GM23338 (cell line): ENCODE results near the gene NFKB1. TPM values are rescaled to one million over a fixed set of nuclear protein-coding genes. Genes with fewer than 3 reads are reported as not detected.
A peak's percentile ranks its signal among the peaks of the same experiment; 100 is the strongest.

Experiments used
- ATAC-seq: fragments of 200-7000 bp; cut with Tn5 transposase; 3 replicates; pipeline ENCODE4 v1.9.1; 2020
- DNase-seq: peaks from one replicate; pipeline ENCODE4 v3.0.0-alpha.2; 2015; ENCODE audit warnings: low spot score
- H2AFZ ChIP-seq: fragments of 200-600 bp; sonication (generic); 2 replicates; pipeline ENCODE4 v1.8.0; 2016; ENCODE audit warnings: antibody characterized with exemption, mild to moderate bottlenecking, moderate library complexity
- H3F3A ChIP-seq: fragments of 200-600 bp; sonication (generic); replicated peaks from 2 replicates; pipeline ENCODE4 v1.8.0; 2017; ENCODE audit warnings: antibody characterized with exemption, mixed run types, low read depth
- H3K27ac ChIP-seq: fragments of 200-600 bp; sonication (generic); 2 replicates; pipeline ENCODE4 v1.6.1; 2016; ENCODE audit warnings: low read depth
- H3K27me3 ChIP-seq: fragments of 200-600 bp; sonication (generic); 2 replicates; pipeline ENCODE4 v1.8.0; 2016; ENCODE audit warnings: mild to moderate bottlenecking, mixed run types, moderate library complexity; ENCODE audit not compliant: insufficient read depth
- H3K36me3 ChIP-seq: fragments of 200-600 bp; sonication (generic); 2 replicates; pipeline ENCODE4 v1.8.0; 2016; ENCODE audit warnings: mild to moderate bottlenecking; ENCODE audit not compliant: insufficient read depth
- H3K4me1 ChIP-seq: fragments of 200-600 bp; sonication (generic); 2 replicates; pipeline ENCODE4 v1.8.0; 2016; ENCODE audit warnings: mild to moderate bottlenecking, moderate library complexity; ENCODE audit not compliant: insufficient read depth
- H3K4me2 ChIP-seq: fragments of 200-600 bp; sonication (generic); 2 replicates; pipeline ENCODE4 v1.7.1; 2017; ENCODE audit warnings: mixed run types
- H3K4me3 ChIP-seq: fragments of 200-600 bp; sonication (generic); 2 replicates; pipeline ENCODE4 v1.6.1; 2016; ENCODE audit warnings: mixed run types
- H3K79me2 ChIP-seq: fragments of 200-600 bp; sonication (generic); replicated peaks from 2 replicates; pipeline ENCODE4 v1.8.0; 2017; ENCODE audit warnings: mild to moderate bottlenecking; ENCODE audit not compliant: insufficient read depth
- H3K9me2 ChIP-seq: fragments of 200-600 bp; sonication (generic); 2 replicates; pipeline ENCODE4 v1.8.0; 2017; ENCODE audit not compliant: insufficient read depth
- H4K20me1 ChIP-seq: fragments of 200-600 bp; sonication (generic); replicated peaks from 2 replicates; pipeline ENCODE4 v1.8.0; 2017; ENCODE audit warnings: mild to moderate bottlenecking; ENCODE audit not compliant: insufficient read depth
- H3K27ac Mint-ChIP-seq: 2 replicates; pipeline ENCODE4 v1.8.0; 2020; ENCODE audit warnings: inconsistent platforms, mild to moderate bottlenecking, moderate library complexity, mixed read lengths
- H3K27me3 Mint-ChIP-seq: 3 replicates; pipeline ENCODE4 v1.8.0; 2022; ENCODE audit warnings: low read depth, mild to moderate bottlenecking, moderate library complexity, mixed read lengths, inconsistent platforms; ENCODE audit not compliant: insufficient read depth, poor library complexity
- H3K36me3 Mint-ChIP-seq: 3 replicates; pipeline ENCODE4 v1.8.0; 2021; ENCODE audit warnings: low read depth, mild to moderate bottlenecking, inconsistent platforms, moderate library complexity, mixed read lengths
- H3K4me1 Mint-ChIP-seq: 3 replicates; pipeline ENCODE4 v1.8.0; 2020; ENCODE audit warnings: mild to moderate bottlenecking, inconsistent platforms, mixed read lengths
- H3K4me3 Mint-ChIP-seq: 3 replicates; pipeline ENCODE4 v1.8.0; 2021; ENCODE audit warnings: moderate library complexity, mild to moderate bottlenecking, inconsistent platforms, mixed read lengths
- H3K9me3 Mint-ChIP-seq: 3 replicates; pipeline ENCODE4 v1.8.0; 2020; ENCODE audit warnings: moderate library complexity, mild to moderate bottlenecking, inconsistent platforms, mixed read lengths
- EZH2 ChIP-seq: fragments of 200-600 bp; sonication (generic); IDR thresholded peaks from one replicate; pipeline ENCODE4 v1.8.0; 2017; ENCODE audit warnings: antibody characterized with exemption, mild to moderate bottlenecking, low read depth; ENCODE audit not compliant: unreplicated experiment
- EZH2phosphoT487 ChIP-seq: fragments of 200-600 bp; sonication (generic); IDR thresholded peaks from one replicate; pipeline ENCODE4 v1.8.1; 2018; ENCODE audit warnings: antibody characterized with exemption; ENCODE audit not compliant: unreplicated experiment
- JUNB ChIP-seq: IDR thresholded peaks from one replicate; pipeline ENCODE4 v1.6.1; 2016; ENCODE audit warnings: antibody characterized with exemption; ENCODE audit not compliant: unreplicated experiment
- POLR2AphosphoS5 ChIP-seq: IDR thresholded peaks from 2 replicates; pipeline ENCODE4 v1.6.1; 2016; ENCODE audit warnings: antibody characterized with exemption, low read depth
- STAT1 ChIP-seq: IDR thresholded peaks from one replicate; pipeline ENCODE4 v1.6.1; 2016; ENCODE audit warnings: antibody characterized with exemption; ENCODE audit not compliant: unreplicated experiment
- ZNF114 ChIP-seq: fragments of 250-450 bp; sonication (Bioruptor Pico); IDR thresholded peaks from 2 replicates; pipeline ENCODE4 v1.5.0; 2020; ENCODE audit warnings: mild to moderate bottlenecking, moderate library complexity
- ZNF331 ChIP-seq: fragments of 250-450 bp; sonication (Bioruptor Pico); IDR thresholded peaks from 2 replicates; pipeline ENCODE4 v1.5.0; 2020; ENCODE audit warnings: low read depth, mild to moderate bottlenecking, moderate library complexity
- polyA plus RNA-seq: library from polyadenylated mRNA; unstranded; fragments of >200 nt; fragmentation: Nextera tagmentation; extraction: Ambion mirVana; gene quantifications from 2 replicates; pipeline ENCODE4 v1.2.1, GENCODE V29; 2016
- total RNA-seq: library from RNA; depleted of rRNA; stranded (reverse); fragments of >200 nt; shearing (Covaris generic); gene quantifications from 2 replicates; pipeline ENCODE4 v1.2.3, GENCODE V29; 2014
- TF ChIP-seq, protein P1 (sequence below), 2 experiments: fragments of 200-600 bp in 1 of 2; sonication (generic) in 1 of 2; conservative IDR thresholded peaks; 2 replicates each; pipeline versions ENCODE4 v1.5.1 to v1.6.1; 2016 to 2017; ENCODE audit warnings: antibody characterized with exemption in 2 of 2, low read depth in 2 of 2, mild to moderate bottlenecking in 2 of 2, moderate library complexity in 1 of 2
- TF ChIP-seq, protein P2 (sequence below): fragments of 250-450 bp; sonication (Bioruptor Pico); IDR thresholded peaks from 2 replicates; pipeline ENCODE4 v1.5.0; 2020; ENCODE audit warnings: mild to moderate bottlenecking, moderate library complexity
- TF ChIP-seq, protein P3 (sequence below): IDR thresholded peaks from one replicate; pipeline ENCODE4 v1.6.1; 2018; ENCODE audit warnings: antibody characterized with exemption; ENCODE audit not compliant: unreplicated experiment

Gene NFKB1
- total and polyA plus RNA-seq, 2 experiments from 2014 or later: 0.82 to 4.6 TPM

DNA sequence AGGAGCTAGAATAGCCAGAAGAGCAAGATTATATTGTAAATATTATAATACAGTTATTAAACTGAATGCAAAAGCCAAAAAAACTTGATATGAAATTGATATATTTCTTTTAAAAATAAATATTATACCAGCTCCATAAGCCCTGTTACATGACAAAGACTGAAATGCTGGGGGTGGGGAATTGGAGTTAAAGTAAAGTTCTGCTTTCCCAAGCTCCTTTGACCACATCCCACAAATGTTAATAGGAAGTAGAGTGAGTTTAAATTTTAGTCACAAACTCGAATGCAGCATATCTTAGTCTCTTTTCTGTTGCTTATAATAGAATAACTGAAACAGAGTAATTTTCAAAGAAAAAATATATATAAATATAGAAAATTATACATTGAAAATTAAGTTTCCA lies 46.9 kb upstream of the NFKB1 start (continued):
- TF ChIP-seq, protein P1, sequence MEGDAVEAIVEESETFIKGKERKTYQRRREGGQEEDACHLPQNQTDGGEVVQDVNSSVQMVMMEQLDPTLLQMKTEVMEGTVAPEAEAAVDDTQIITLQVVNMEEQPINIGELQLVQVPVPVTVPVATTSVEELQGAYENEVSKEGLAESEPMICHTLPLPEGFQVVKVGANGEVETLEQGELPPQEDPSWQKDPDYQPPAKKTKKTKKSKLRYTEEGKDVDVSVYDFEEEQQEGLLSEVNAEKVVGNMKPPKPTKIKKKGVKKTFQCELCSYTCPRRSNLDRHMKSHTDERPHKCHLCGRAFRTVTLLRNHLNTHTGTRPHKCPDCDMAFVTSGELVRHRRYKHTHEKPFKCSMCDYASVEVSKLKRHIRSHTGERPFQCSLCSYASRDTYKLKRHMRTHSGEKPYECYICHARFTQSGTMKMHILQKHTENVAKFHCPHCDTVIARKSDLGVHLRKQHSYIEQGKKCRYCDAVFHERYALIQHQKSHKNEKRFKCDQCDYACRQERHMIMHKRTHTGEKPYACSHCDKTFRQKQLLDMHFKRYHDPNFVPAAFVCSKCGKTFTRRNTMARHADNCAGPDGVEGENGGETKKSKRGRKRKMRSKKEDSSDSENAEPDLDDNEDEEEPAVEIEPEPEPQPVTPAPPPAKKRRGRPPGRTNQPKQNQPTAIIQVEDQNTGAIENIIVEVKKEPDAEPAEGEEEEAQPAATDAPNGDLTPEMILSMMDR (conservative IDR thresholded peaks at IDR 0.05; ENCODE audit: low read depth in 2 of 2): no peak
- TF ChIP-seq POLR2AphosphoS5 (no peak), EZH2 (no peak)

GRCh38 chr4:102454981-102455685 lies 46.0 kb upstream of the NFKB1 start:
- Histone ChIP-seq H3K9me2 (no peaks in the 10 kb centered on the region; the same call in 1 of the 2 replicates), H3K36me3 (no peaks in the 10 kb centered on the region), H4K20me1 (no peaks in the 10 kb centered on the region), H3K27me3 (no peaks in the 10 kb centered on the region), H3K4me2 (no peak overlapping the region), H2AFZ (peak overlapping the region; percentile 93), H3F3A (no peaks in the 10 kb centered on the region), H3K4me1 (no peaks in the 10 kb centered on the region), H3K27ac (no peak overlapping the region), H3K4me3 (no peak overlapping the region), H3K79me2 (no peaks in the 10 kb centered on the region)
- Mint-ChIP-seq H3K4me1 (peaks cover 9% of the 10 kb centered on the region), H3K9me3 (peaks cover 5% of the 10 kb centered on the region; the same call in 2 of the 3 replicates), H3K27me3 (no peaks in the 10 kb centered on the region), H3K36me3 (no peaks in the 10 kb centered on the region), H3K4me3 (no peak overlapping the region), H3K27ac (no peak overlapping the region)
- ATAC-seq: no peak; the same call in 2 of the 3 replicates
- DNase-seq: no peak
- TF ChIP-seq EZH2 (no peak), JUNB (no peak), POLR2AphosphoS5 (no peak), ZNF331 (CRISPR knock-in tag) (no peak), ZNF114 (CRISPR knock-in tag) (no peak), STAT1 (no peak), EZH2phosphoT487 (no peak)
- TF ChIP-seq, protein P2, sequence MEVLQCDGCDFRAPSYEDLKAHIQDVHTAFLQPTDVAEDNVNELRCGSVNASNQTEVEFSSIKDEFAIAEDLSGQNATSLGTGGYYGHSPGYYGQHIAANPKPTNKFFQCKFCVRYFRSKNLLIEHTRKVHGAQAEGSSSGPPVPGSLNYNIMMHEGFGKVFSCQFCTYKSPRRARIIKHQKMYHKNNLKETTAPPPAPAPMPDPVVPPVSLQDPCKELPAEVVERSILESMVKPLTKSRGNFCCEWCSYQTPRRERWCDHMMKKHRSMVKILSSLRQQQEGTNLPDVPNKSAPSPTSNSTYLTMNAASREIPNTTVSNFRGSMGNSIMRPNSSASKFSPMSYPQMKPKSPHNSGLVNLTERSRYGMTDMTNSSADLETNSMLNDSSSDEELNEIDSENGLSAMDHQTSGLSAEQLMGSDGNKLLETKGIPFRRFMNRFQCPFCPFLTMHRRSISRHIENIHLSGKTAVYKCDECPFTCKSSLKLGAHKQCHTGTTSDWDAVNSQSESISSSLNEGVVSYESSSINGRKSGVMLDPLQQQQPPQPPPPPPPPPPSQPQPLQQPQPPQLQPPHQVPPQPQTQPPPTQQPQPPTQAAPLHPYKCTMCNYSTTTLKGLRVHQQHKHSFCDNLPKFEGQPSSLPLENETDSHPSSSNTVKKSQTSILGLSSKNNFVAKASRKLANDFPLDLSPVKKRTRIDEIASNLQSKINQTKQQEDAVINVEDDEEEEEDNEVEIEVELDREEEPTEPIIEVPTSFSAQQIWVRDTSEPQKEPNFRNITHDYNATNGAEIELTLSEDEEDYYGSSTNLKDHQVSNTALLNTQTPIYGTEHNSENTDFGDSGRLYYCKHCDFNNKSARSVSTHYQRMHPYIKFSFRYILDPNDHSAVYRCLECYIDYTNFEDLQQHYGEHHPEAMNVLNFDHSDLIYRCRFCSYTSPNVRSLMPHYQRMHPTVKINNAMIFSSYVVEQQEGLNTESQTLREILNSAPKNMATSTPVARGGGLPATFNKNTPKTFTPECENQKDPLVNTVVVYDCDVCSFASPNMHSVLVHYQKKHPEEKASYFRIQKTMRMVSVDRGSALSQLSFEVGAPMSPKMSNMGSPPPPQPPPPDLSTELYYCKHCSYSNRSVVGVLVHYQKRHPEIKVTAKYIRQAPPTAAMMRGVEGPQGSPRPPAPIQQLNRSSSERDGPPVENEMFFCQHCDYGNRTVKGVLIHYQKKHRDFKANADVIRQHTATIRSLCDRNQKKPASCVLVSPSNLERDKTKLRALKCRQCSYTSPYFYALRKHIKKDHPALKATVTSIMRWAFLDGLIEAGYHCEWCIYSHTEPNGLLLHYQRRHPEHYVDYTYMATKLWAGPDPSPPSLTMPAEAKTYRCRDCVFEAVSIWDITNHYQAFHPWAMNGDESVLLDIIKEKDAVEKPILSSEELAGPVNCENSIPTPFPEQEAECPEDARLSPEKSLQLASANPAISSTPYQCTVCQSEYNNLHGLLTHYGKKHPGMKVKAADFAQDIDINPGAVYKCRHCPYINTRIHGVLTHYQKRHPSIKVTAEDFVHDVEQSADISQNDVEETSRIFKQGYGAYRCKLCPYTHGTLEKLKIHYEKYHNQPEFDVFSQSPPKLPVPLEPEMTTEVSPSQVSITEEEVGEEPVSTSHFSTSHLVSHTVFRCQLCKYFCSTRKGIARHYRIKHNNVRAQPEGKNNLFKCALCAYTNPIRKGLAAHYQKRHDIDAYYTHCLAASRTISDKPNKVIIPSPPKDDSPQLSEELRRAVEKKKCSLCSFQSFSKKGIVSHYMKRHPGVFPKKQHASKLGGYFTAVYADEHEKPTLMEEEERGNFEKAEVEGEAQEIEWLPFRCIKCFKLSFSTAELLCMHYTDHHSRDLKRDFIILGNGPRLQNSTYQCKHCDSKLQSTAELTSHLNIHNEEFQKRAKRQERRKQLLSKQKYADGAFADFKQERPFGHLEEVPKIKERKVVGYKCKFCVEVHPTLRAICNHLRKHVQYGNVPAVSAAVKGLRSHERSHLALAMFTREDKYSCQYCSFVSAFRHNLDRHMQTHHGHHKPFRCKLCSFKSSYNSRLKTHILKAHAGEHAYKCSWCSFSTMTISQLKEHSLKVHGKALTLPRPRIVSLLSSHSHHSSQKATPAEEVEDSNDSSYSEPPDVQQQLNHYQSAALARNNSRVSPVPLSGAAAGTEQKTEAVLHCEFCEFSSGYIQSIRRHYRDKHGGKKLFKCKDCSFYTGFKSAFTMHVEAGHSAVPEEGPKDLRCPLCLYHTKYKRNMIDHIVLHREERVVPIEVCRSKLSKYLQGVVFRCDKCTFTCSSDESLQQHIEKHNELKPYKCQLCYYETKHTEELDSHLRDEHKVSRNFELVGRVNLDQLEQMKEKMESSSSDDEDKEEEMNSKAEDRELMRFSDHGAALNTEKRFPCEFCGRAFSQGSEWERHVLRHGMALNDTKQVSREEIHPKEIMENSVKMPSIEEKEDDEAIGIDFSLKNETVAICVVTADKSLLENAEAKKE (CRISPR knock-in tag): no peak
- TF ChIP-seq, protein P1 (conservative IDR thresholded peaks at IDR 0.05; ENCODE audit: low read depth in 2 of 2): no peak
- TF ChIP-seq, protein P3, sequence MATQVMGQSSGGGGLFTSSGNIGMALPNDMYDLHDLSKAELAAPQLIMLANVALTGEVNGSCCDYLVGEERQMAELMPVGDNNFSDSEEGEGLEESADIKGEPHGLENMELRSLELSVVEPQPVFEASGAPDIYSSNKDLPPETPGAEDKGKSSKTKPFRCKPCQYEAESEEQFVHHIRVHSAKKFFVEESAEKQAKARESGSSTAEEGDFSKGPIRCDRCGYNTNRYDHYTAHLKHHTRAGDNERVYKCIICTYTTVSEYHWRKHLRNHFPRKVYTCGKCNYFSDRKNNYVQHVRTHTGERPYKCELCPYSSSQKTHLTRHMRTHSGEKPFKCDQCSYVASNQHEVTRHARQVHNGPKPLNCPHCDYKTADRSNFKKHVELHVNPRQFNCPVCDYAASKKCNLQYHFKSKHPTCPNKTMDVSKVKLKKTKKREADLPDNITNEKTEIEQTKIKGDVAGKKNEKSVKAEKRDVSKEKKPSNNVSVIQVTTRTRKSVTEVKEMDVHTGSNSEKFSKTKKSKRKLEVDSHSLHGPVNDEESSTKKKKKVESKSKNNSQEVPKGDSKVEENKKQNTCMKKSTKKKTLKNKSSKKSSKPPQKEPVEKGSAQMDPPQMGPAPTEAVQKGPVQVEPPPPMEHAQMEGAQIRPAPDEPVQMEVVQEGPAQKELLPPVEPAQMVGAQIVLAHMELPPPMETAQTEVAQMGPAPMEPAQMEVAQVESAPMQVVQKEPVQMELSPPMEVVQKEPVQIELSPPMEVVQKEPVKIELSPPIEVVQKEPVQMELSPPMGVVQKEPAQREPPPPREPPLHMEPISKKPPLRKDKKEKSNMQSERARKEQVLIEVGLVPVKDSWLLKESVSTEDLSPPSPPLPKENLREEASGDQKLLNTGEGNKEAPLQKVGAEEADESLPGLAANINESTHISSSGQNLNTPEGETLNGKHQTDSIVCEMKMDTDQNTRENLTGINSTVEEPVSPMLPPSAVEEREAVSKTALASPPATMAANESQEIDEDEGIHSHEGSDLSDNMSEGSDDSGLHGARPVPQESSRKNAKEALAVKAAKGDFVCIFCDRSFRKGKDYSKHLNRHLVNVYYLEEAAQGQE: no peak
